Neural progenitor cell (in vitro differentiated cells): ENCODE data around the gene OR51L1. TPM values are rescaled to one million over a fixed set of nuclear protein-coding genes. Genes with fewer than 3 reads are reported as not detected.

Source experiments
- DNase-seq: peaks from one replicate; pipeline ENCODE4 v3.0.0-alpha.2; 2016; ENCODE audit warnings: low spot score
- H2AFZ ChIP-seq: fragments of 200-600 bp; sonication (generic); replicated peaks from 2 replicates; pipeline ENCODE4 v1.6.1; 2016; ENCODE audit warnings: antibody characterized with exemption
- H3F3A ChIP-seq: fragments of 200-600 bp; sonication (generic); 2 replicates; pipeline ENCODE4 v1.6.1; 2016; ENCODE audit warnings: antibody characterized with exemption, low read depth
- H3K27ac ChIP-seq: fragments of 200-600 bp; sonication (generic); 2 replicates; pipeline ENCODE4 v1.5.1; 2016; ENCODE audit warnings: mild to moderate bottlenecking
- H3K27me3 ChIP-seq: fragments of 200-600 bp; sonication (generic); 2 replicates; pipeline ENCODE4 v1.6.1; 2016; ENCODE audit warnings: mild to moderate bottlenecking, moderate library complexity
- H3K36me3 ChIP-seq: fragments of 200-600 bp; sonication (generic); 2 replicates; pipeline ENCODE4 v1.5.1; 2016
- H3K4me1 ChIP-seq: fragments of 200-600 bp; sonication (generic); 2 replicates; pipeline ENCODE4 v1.6.1; 2016; ENCODE audit warnings: mixed run types
- H3K4me2 ChIP-seq: fragments of 200-600 bp; sonication (generic); 2 replicates; pipeline ENCODE4 v1.6.1; 2016
- H3K4me3 ChIP-seq: fragments of 200-600 bp; sonication (generic); 2 replicates; pipeline ENCODE4 v1.5.1; 2016
- H3K79me2 ChIP-seq: fragments of 200-600 bp; sonication (generic); 2 replicates; pipeline ENCODE4 v1.6.1; 2016; ENCODE audit warnings: low read depth
- H3K9ac ChIP-seq: fragments of 200-600 bp; sonication (generic); 2 replicates; pipeline ENCODE4 v1.6.1; 2016
- H3K9me3 ChIP-seq: fragments of 200-600 bp; sonication (generic); 2 replicates; pipeline ENCODE4 v1.5.1; 2016; ENCODE audit warnings: low read depth
- H4K20me1 ChIP-seq: fragments of 200-600 bp; sonication (generic); 2 replicates; pipeline ENCODE4 v1.6.1; 2016; ENCODE audit warnings: low read depth
- H3K27ac Mint-ChIP-seq: 3 replicates; pipeline ENCODE4 v1.8.0; 2021; ENCODE audit warnings: mixed read lengths
- H3K27me3 Mint-ChIP-seq: 2 replicates; pipeline ENCODE4 v1.8.0; 2022; ENCODE audit warnings: low read depth, mild to moderate bottlenecking, inconsistent platforms, moderate library complexity, mixed read lengths; ENCODE audit not compliant: insufficient read depth
- H3K36me3 Mint-ChIP-seq: 3 replicates; pipeline ENCODE4 v1.8.0; 2021; ENCODE audit warnings: mixed read lengths
- H3K4me1 Mint-ChIP-seq: 3 replicates; pipeline ENCODE4 v1.8.0; 2021; ENCODE audit warnings: mixed read lengths
- H3K4me3 Mint-ChIP-seq: 3 replicates; pipeline ENCODE4 v1.8.0; 2021; ENCODE audit warnings: mild to moderate bottlenecking, moderate library complexity, mixed read lengths
- H3K9me3 Mint-ChIP-seq: 3 replicates; pipeline ENCODE4 v1.8.0; 2020; ENCODE audit warnings: mixed read lengths
- EZH2 ChIP-seq: fragments of 200-600 bp; sonication (generic); IDR thresholded peaks from 2 replicates; pipeline ENCODE4 v1.6.1; 2017; ENCODE audit warnings: antibody characterized with exemption, mild to moderate bottlenecking, moderate library complexity
- EZH2phosphoT487 ChIP-seq: fragments of 200-600 bp; sonication (generic); IDR thresholded peaks from 2 replicates; pipeline ENCODE4 v1.6.1; 2017; ENCODE audit warnings: antibody characterized with exemption
- total RNA-seq: library from RNA; depleted of rRNA; stranded (reverse); fragments of >200 nt; gene quantifications from 2 replicates; pipeline ENCODE4 v1.2.3, GENCODE V29; 2015; ENCODE audit warnings: low replicate concordance
- TF ChIP-seq, protein P1 (sequence below): fragments of 200-600 bp; sonication (generic); IDR thresholded peaks from 2 replicates; pipeline ENCODE4 v1.5.1; 2017; ENCODE audit warnings: antibody characterized with exemption, mild to moderate bottlenecking

Gene OR51L1
- total RNA-seq, 1 donor from 2014 or later = not detected

GRCh38 chr11:5004424-5005274, 10.0 kb downstream of the OR51L1 start:
- Mint-ChIP-seq H3K4me1 (no peaks in the 10 kb centered on the region), H3K36me3 (no peaks in the 10 kb centered on the region), H3K27me3 (peaks cover 4% of the 10 kb centered on the region), H3K27ac (no peak overlapping the region), H3K4me3 (no peak overlapping the region), H3K9me3 (no peaks in the 10 kb centered on the region)
- no peaks in the 10 kb centered on the region for H3K27me3 ChIP-seq
- no peaks in the 10 kb centered on the region for H3K4me1 ChIP-seq
- no peak overlapping the region for H3K4me3 ChIP-seq
- H3K36me3 ChIP-seq = no peaks in the 10 kb centered on the region
- no peaks in the 10 kb centered on the region for H3K79me2 ChIP-seq
- TF ChIP-seq, protein P1, sequence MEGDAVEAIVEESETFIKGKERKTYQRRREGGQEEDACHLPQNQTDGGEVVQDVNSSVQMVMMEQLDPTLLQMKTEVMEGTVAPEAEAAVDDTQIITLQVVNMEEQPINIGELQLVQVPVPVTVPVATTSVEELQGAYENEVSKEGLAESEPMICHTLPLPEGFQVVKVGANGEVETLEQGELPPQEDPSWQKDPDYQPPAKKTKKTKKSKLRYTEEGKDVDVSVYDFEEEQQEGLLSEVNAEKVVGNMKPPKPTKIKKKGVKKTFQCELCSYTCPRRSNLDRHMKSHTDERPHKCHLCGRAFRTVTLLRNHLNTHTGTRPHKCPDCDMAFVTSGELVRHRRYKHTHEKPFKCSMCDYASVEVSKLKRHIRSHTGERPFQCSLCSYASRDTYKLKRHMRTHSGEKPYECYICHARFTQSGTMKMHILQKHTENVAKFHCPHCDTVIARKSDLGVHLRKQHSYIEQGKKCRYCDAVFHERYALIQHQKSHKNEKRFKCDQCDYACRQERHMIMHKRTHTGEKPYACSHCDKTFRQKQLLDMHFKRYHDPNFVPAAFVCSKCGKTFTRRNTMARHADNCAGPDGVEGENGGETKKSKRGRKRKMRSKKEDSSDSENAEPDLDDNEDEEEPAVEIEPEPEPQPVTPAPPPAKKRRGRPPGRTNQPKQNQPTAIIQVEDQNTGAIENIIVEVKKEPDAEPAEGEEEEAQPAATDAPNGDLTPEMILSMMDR = peak; percentile 79
- TF ChIP-seq EZH2 = no peak
- no peak overlapping the region for H2AFZ ChIP-seq
- H4K20me1 ChIP-seq = no peaks in the 10 kb centered on the region
- no peaks in the 10 kb centered on the region for H3K9me3 ChIP-seq
- DNase-seq = peak; percentile 71
- no peaks in the 10 kb centered on the region for H3F3A ChIP-seq
- H3K27ac ChIP-seq = no peak overlapping the region
- H3K4me2 ChIP-seq = no peak overlapping the region
- H3K9ac ChIP-seq = no peak overlapping the region

GRCh38 chr11:5007561-5007960, 12.9 kb downstream of the OR51L1 start:
- Histone ChIP-seq H2AFZ (no peak overlapping the region), H3K4me2 (no peak overlapping the region), H3F3A (no peaks in the 10 kb centered on the region), H4K20me1 (no peaks in the 10 kb centered on the region), H3K4me1 (no peaks in the 10 kb centered on the region), H3K27me3 (no peaks in the 10 kb centered on the region), H3K9me3 (no peaks in the 10 kb centered on the region), H3K36me3 (no peaks in the 10 kb centered on the region), H3K79me2 (no peaks in the 10 kb centered on the region), H3K27ac (no peak overlapping the region), H3K4me3 (no peak overlapping the region), H3K9ac (no peak overlapping the region)
- H3K27me3 Mint-ChIP-seq = peaks cover 4% of the 10 kb centered on the region
- no peak for DNase-seq
- H3K4me1 Mint-ChIP-seq = no peaks in the 10 kb centered on the region
- TF ChIP-seq EZH2 (no peak), EZH2phosphoT487 (no peak)
- no peaks in the 10 kb centered on the region for H3K9me3 Mint-ChIP-seq
- H3K36me3 Mint-ChIP-seq = no peaks in the 10 kb centered on the region
- no peak overlapping the region for H3K4me3 Mint-ChIP-seq
- H3K27ac Mint-ChIP-seq = no peak overlapping the region

GRCh38 chr11:5011254-5011653, 16.6 kb downstream of the OR51L1 start:
- H3K36me3 Mint-ChIP-seq = no peaks in the 10 kb centered on the region
- H3K4me3 Mint-ChIP-seq = no peak overlapping the region
- Histone ChIP-seq H3K79me2 (no peaks in the 10 kb centered on the region), H3K9ac (no peak overlapping the region), H3K27me3 (no peaks in the 10 kb centered on the region), H3F3A (no peaks in the 10 kb centered on the region), H3K27ac (no peak overlapping the region), H3K9me3 (no peaks in the 10 kb centered on the region), H4K20me1 (no peaks in the 10 kb centered on the region), H3K4me1 (no peaks in the 10 kb centered on the region), H3K36me3 (no peaks in the 10 kb centered on the region), H3K4me2 (no peak overlapping the region), H2AFZ (no peak overlapping the region), H3K4me3 (no peak overlapping the region)
- H3K9me3 Mint-ChIP-seq = no peaks in the 10 kb centered on the region
- no peaks in the 10 kb centered on the region for H3K4me1 Mint-ChIP-seq
- TF ChIP-seq, protein P1 = no peak
- TF ChIP-seq EZH2phosphoT487 (no peak), EZH2 (no peak)
- peaks cover 7% of the 10 kb centered on the region for H3K27me3 Mint-ChIP-seq
- H3K27ac Mint-ChIP-seq = no peak overlapping the region
- no peak for DNase-seq

GRCh38 chr11:5013012-5013411, 18.4 kb downstream of the OR51L1 start:
- H3K4me3 Mint-ChIP-seq = no peak overlapping the region
- H3K9ac ChIP-seq = no peak overlapping the region
- no peaks in the 10 kb centered on the region for H3K36me3 Mint-ChIP-seq
- no peaks in the 10 kb centered on the region for H3K27me3 ChIP-seq
- no peaks in the 10 kb centered on the region for H4K20me1 ChIP-seq
- H3K79me2 ChIP-seq = no peaks in the 10 kb centered on the region
- no peak overlapping the region for H3K27ac Mint-ChIP-seq
- peaks cover 4% of the 10 kb centered on the region for H3K27me3 Mint-ChIP-seq
- no peaks in the 10 kb centered on the region for H3F3A ChIP-seq
- no peak overlapping the region for H3K4me2 ChIP-seq
- H3K9me3 ChIP-seq = no peaks in the 10 kb centered on the region
- H3K27ac ChIP-seq = no peak overlapping the region
- no peak overlapping the region for H3K4me3 ChIP-seq
- no peaks in the 10 kb centered on the region for H3K4me1 ChIP-seq
- DNase-seq = no peak
- H3K9me3 Mint-ChIP-seq = no peaks in the 10 kb centered on the region
- no peaks in the 10 kb centered on the region for H3K4me1 Mint-ChIP-seq
- no peaks in the 10 kb centered on the region for H3K36me3 ChIP-seq
- no peak overlapping the region for H2AFZ ChIP-seq
- TF ChIP-seq EZH2phosphoT487 = no peak
